AG09309 (cell line): ENCODE data around the gene LIN7A.

Experiments
- DNase-seq: peaks from one replicate; pipeline ENCODE4 v3.0.0-alpha.2; 2010; ENCODE audit warnings: low read depth
- H3K4me3 ChIP-seq: 2 replicates; pipeline ENCODE4 v1.5.1; 2011; ENCODE audit warnings: mild to moderate bottlenecking, low read depth, low read length, moderate library complexity; ENCODE audit not compliant: control insufficient read depth
- TF ChIP-seq, protein P1 (sequence below): IDR thresholded peaks from 2 replicates; pipeline ENCODE4 v1.5.1; 2011; ENCODE audit warnings: mild to moderate bottlenecking, low read depth, low read length, inconsistent platforms; ENCODE audit not compliant: insufficient read depth, control insufficient read depth; ENCODE audit errors: missing control alignments

The LIN7A gene

DNA sequence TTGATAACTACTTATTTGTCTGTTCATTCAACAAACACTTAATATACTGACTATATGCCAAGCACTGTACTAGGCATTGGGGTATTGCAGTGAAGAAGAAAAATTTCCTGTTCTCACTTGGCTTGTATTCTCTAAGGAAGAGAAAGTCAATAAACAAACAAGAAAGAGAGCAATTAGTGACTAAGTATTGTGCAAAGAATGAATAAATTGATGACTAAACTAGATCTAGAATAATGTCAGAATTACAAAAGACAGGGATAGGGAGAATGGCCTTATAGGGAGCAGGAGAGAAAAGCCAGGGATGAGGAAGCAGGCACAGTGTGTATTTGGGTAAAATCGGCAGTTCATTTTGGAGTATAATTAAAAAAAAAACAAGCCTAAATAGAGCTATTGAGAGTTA is 4.2 kb upstream of the LIN7A start:
- no peak overlapping the region for H3K4me3 ChIP-seq
- no peak for DNase-seq
- TF ChIP-seq, protein P1, sequence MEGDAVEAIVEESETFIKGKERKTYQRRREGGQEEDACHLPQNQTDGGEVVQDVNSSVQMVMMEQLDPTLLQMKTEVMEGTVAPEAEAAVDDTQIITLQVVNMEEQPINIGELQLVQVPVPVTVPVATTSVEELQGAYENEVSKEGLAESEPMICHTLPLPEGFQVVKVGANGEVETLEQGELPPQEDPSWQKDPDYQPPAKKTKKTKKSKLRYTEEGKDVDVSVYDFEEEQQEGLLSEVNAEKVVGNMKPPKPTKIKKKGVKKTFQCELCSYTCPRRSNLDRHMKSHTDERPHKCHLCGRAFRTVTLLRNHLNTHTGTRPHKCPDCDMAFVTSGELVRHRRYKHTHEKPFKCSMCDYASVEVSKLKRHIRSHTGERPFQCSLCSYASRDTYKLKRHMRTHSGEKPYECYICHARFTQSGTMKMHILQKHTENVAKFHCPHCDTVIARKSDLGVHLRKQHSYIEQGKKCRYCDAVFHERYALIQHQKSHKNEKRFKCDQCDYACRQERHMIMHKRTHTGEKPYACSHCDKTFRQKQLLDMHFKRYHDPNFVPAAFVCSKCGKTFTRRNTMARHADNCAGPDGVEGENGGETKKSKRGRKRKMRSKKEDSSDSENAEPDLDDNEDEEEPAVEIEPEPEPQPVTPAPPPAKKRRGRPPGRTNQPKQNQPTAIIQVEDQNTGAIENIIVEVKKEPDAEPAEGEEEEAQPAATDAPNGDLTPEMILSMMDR, result no peak

DNA sequence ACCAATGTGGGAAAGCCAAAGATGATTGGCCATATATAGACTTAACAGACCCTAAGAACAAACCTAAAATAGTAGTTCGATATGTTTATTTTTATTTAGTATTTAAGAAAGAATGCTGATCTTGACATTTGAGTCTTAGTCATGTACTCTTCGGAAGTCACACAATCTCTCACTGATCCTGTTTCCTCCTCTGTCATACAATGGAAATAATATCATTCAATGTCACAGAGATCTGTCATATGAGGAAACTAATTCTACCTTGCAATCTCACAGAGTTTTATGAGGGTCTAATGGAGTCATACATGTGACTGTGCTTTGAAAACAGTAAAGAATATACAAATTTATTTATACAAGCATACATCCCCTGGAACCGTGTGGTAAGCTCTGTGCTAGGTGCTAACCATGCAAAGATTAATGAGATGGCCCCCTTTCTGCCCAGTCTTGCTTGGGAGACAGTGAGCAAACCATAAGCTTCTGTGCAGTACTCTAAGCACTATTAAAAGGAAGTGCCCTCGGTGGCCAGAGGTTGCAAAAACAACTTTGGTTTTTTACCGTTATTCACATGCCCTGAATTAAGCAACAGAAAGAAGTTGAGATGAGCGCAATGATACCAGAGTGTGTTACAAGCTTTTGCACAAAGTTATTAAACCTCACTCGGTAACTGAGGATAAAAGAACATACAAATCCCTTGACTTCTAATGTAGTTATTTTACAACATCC is 1.7 kb upstream of the LIN7A start:
- no peak overlapping the region for H3K4me3 ChIP-seq
- DNase-seq, result no peak

GRCh38 chr12:80938397-80938796 is 663 bp upstream of the LIN7A start:
- TF ChIP-seq, protein P1, result no peak
- H3K4me3 ChIP-seq, result no peak overlapping the region
- DNase-seq, result no peak

More for the DNA sequence above, 1.7 kb upstream of the LIN7A start:
- TF ChIP-seq, protein P1, result no peak

DNA sequence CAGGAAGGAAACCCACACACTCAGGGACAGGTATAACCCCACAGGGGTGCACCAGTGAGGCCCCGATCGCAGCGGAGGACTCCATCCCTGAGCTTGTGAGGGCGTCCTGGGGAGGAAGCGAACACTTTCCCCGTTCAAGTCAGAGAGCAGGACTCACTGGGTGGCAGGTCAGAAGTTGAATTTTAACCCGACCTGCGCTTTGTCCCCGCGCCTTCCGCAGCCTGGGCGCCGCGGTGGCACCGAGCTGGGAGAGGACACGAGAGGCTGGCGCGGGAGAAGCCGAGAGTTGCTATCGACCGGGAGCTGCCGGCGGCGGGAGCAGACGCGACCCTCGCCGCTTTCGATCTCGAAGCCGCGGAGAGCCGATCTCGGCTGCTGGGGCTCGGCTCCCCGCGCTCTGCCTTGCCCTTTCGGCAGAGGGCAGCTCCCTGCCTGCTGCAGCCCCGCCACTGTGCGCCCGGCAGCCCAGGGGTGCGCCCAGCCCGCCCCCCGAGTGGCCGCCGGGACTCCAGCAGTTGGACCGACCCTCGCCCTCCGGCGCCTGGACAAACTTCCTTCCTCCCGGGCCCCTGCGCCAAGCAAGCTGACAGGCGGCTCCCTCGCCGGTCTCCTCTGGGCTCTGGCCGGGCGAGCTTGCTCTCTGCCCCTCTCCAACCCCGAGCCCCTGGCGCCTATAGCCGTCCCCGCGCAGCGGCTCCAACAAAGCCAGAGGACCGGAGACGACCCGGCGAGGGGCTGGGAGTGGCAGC is 918 bp downstream of the LIN7A start:
- no peak for DNase-seq
- TF ChIP-seq, protein P1, result no peak

GRCh38 chr12:80936353-80936641 is 1.4 kb downstream of the LIN7A start:
- no peak for DNase-seq
- TF ChIP-seq, protein P1, result no peak
- peak overlapping the region; percentile 70 for H3K4me3 ChIP-seq

More for the DNA sequence above, 918 bp downstream of the LIN7A start:
- H3K4me3 ChIP-seq, result peak overlapping the region; percentile 70

GRCh38 chr12:80935111-80935510 is 2.6 kb downstream of the LIN7A start:
- TF ChIP-seq, protein P1, result no peak
- DNase-seq, result no peak
- H3K4me3 ChIP-seq, result no peak overlapping the region
